ENCODE measurements around the gene GAL3ST2. TPM values are rescaled to one million over a fixed set of nuclear protein-coding genes. Genes with fewer than 3 reads are reported as not detected.

The GAL3ST2 gene
- polyA plus RNA-seq, 1 of the 3 experiments (the other 2 are of a cell fraction) = 0.15 TPM

GRCh38 chr2:241768850-241769249 is 7.8 kb upstream of the GAL3ST2 start:
- TF ChIP-seq JUND (IDR thresholded peaks at IDR 0.05) (no peak), USF1 (IDR thresholded peaks at IDR 0.05; ENCODE audit: borderline replicate concordance, low read depth) (no peak), TAF1 (IDR thresholded peaks at IDR 0.05; ENCODE audit: borderline replicate concordance, low read depth, low read length) (no peak), FOSL2 (IDR thresholded peaks at IDR 0.05; ENCODE audit: borderline replicate concordance, low read depth) (no peak), MXI1 (IDR thresholded peaks at IDR 0.05; ENCODE audit: low read depth, low read length) (no peak), RFX5 (IDR thresholded peaks at IDR 0.05; ENCODE audit: low read length) (no peak), SIN3A (IDR thresholded peaks at IDR 0.05; ENCODE audit: borderline replicate concordance, low read depth, low read length) (no peak), GABPA (IDR thresholded peaks at IDR 0.05; ENCODE audit: low read depth) (no peak), NRF1 (IDR thresholded peaks at IDR 0.05; ENCODE audit: low read depth, low read length) (no peak), NFIC (IDR thresholded peaks at IDR 0.05; ENCODE audit: borderline replicate concordance) (no peak), FOXJ3 (CRISPR knock-in tag; IDR thresholded peaks at IDR 0.05) (no peak), ZBTB33 (IDR thresholded peaks at IDR 0.05; ENCODE audit: borderline replicate concordance, low read depth) (no peak), MEF2A (IDR thresholded peaks at IDR 0.05; ENCODE audit: borderline replicate concordance, low read depth) (no peak), ELF1 (IDR thresholded peaks at IDR 0.05) (no peak), TEAD4 (IDR thresholded peaks at IDR 0.05; ENCODE audit: borderline replicate concordance, insufficient read depth) (no peak), MAX (IDR thresholded peaks at IDR 0.05; ENCODE audit: low read depth) (no peak)
- TF ChIP-seq, protein P1, sequence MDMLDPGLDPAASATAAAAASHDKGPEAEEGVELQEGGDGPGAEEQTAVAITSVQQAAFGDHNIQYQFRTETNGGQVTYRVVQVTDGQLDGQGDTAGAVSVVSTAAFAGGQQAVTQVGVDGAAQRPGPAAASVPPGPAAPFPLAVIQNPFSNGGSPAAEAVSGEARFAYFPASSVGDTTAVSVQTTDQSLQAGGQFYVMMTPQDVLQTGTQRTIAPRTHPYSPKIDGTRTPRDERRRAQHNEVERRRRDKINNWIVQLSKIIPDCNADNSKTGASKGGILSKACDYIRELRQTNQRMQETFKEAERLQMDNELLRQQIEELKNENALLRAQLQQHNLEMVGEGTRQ (IDR thresholded peaks at IDR 0.05; ENCODE audit: borderline replicate concordance, low read depth, low read length) = no peak
- TF ChIP-seq, protein P2, sequence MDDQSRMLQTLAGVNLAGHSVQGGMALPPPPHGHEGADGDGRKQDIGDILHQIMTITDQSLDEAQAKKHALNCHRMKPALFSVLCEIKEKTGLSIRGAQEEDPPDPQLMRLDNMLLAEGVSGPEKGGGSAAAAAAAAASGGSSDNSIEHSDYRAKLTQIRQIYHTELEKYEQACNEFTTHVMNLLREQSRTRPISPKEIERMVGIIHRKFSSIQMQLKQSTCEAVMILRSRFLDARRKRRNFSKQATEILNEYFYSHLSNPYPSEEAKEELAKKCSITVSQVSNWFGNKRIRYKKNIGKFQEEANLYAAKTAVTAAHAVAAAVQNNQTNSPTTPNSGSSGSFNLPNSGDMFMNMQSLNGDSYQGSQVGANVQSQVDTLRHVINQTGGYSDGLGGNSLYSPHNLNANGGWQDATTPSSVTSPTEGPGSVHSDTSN (IDR thresholded peaks at IDR 0.05) = no peak
- TF ChIP-seq, protein P3, sequence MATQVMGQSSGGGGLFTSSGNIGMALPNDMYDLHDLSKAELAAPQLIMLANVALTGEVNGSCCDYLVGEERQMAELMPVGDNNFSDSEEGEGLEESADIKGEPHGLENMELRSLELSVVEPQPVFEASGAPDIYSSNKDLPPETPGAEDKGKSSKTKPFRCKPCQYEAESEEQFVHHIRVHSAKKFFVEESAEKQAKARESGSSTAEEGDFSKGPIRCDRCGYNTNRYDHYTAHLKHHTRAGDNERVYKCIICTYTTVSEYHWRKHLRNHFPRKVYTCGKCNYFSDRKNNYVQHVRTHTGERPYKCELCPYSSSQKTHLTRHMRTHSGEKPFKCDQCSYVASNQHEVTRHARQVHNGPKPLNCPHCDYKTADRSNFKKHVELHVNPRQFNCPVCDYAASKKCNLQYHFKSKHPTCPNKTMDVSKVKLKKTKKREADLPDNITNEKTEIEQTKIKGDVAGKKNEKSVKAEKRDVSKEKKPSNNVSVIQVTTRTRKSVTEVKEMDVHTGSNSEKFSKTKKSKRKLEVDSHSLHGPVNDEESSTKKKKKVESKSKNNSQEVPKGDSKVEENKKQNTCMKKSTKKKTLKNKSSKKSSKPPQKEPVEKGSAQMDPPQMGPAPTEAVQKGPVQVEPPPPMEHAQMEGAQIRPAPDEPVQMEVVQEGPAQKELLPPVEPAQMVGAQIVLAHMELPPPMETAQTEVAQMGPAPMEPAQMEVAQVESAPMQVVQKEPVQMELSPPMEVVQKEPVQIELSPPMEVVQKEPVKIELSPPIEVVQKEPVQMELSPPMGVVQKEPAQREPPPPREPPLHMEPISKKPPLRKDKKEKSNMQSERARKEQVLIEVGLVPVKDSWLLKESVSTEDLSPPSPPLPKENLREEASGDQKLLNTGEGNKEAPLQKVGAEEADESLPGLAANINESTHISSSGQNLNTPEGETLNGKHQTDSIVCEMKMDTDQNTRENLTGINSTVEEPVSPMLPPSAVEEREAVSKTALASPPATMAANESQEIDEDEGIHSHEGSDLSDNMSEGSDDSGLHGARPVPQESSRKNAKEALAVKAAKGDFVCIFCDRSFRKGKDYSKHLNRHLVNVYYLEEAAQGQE (IDR thresholded peaks at IDR 0.05; ENCODE audit: low read depth, low read length) = no peak
- 96% methylated on average over 3 of the region's 11 CpGs for WGBS (ENCODE audit: low lambda C conversion rate)
- Histone ChIP-seq H3K36me3 (replicated peaks in 1 of 2; ENCODE audit: control insufficient read depth in 1 of 2, insufficient read depth in 2 of 2, low read length in 1 of 2) (no peaks in the 10 kb centered on the region), H3K9me2 (no peaks in the 10 kb centered on the region), H3K4me3 (ENCODE audit: low read depth in 2 of 2, low read length in 1 of 2) (no peak overlapping the region), H3K27me3 (ENCODE audit: insufficient read depth) (no peaks in the 10 kb centered on the region), H3K4me2 (no peak overlapping the region), H2AFZ (ENCODE audit: low read depth) (no peak overlapping the region), H3K4me1 (ENCODE audit: control insufficient read depth in 1 of 2, insufficient read depth in 2 of 2, low read depth in 1 of 2, low read length in 1 of 2) (peaks cover 0 to 27% of the 10 kb centered on the region in 2 experiments; a peak in 1 of 4 replicates), H3K79me2 (ENCODE audit: insufficient read depth) (no peaks in the 10 kb centered on the region), H3F3A (replicated peaks; ENCODE audit: insufficient read depth) (no peaks in the 10 kb centered on the region), H3K9ac (no peak overlapping the region), H3K9me3 (no peaks in the 10 kb centered on the region), H3K27ac (ENCODE audit: low read depth in 2 of 2, low read length in 1 of 2) (no peak overlapping the region; a peak in 1 of 4 replicates), H4K20me1 (ENCODE audit: insufficient read depth) (no peaks in the 10 kb centered on the region)
- ChIA-PET POLR2A (no interaction called here), CTCF (interaction anchor here (0.8 kb wide), 1 partner anchor 91 kb away, joined by 3 read pairs; no protein-coding TSS in a partner anchor)
- DNase-seq = peak; percentile 32
